Spleen (tissue), 11 donors: Measurements from ENCODE around the gene PAFAH1B1. TPM values are rescaled to one million over a fixed set of nuclear protein-coding genes. Genes with fewer than 3 reads are reported as not detected.

Source experiments
- DNase-seq: peaks from one replicate; pipeline ENCODE4 v3.0.0-alpha.2; 2020
- H3K27ac ChIP-seq, 8 donors: fragments of 200-600 bp; sonication (generic) in 7 of 8; 1 replicate in 4 of 8; 2 replicates in 4 of 8; pipeline versions ENCODE4 v1.5.0 to v1.8.0; 2016 to 2021; ENCODE audit warnings: inconsistent platforms in 4 of 8, mild to moderate bottlenecking in 4 of 8, moderate library complexity in 1 of 8
- H3K27me3 ChIP-seq, 7 donors: fragments of 200-600 bp; sonication (generic) in 6 of 7; replicated peaks in 1 of 7; 1 replicate in 4 of 7; 2 replicates in 3 of 7; pipeline versions ENCODE4 v1.5.0 to v1.8.0; 2016 to 2021; ENCODE audit warnings: inconsistent platforms in 3 of 7, mild to moderate bottlenecking in 1 of 7
- H3K36me3 ChIP-seq, 6 donors: fragments of 200-600 bp; sonication (generic) in 5 of 6; 1 replicate in 4 of 6; 2 replicates in 2 of 6; pipeline versions ENCODE4 v1.5.0 to v1.8.0; 2016 to 2021; ENCODE audit warnings: inconsistent platforms in 2 of 6
- H3K4me1 ChIP-seq, 6 donors: fragments of 200-600 bp; sonication (generic) in 5 of 6; 1 replicate in 3 of 6; 2 replicates in 3 of 6; pipeline versions ENCODE4 v1.5.0 to v1.8.0; 2016 to 2021; ENCODE audit warnings: inconsistent platforms in 3 of 6
- H3K4me3 ChIP-seq, 8 donors: fragments of 200-600 bp; sonication (generic) in 7 of 8; 1 replicate in 4 of 8; 2 replicates in 4 of 8; pipeline versions ENCODE4 v1.5.0 to v1.8.0; 2016 to 2021; ENCODE audit warnings: inconsistent platforms in 4 of 8, mild to moderate bottlenecking in 4 of 8, moderate library complexity in 2 of 8
- H3K9me3 ChIP-seq, 8 donors: fragments of 200-600 bp; sonication (generic) in 7 of 8; 1 replicate in 4 of 8; 2 replicates in 4 of 8; pipeline versions ENCODE4 v1.5.0 to v1.8.0; 2016 to 2021; ENCODE audit warnings: inconsistent platforms in 4 of 8
- POLR2A ChIP-seq, 3 donors: fragments of 450-650 bp; IDR thresholded peaks; one replicate each; pipeline ENCODE4 v1.5.1; 2017; ENCODE audit warnings: antibody characterized with exemption in 3 of 3, mild to moderate bottlenecking in 1 of 3
- POLR2AphosphoS5 ChIP-seq, 3 donors: sonication (generic); formaldehyde crosslinking; IDR thresholded peaks; one replicate each; pipeline ENCODE4 v1.5.1; 2017; ENCODE audit warnings: antibody characterized with exemption in 3 of 3
- WGBS, 5 donors: extraction: QIAGEN DNeasy Blood & Tissue Kit in 3 of 5; methylation state at CpG; one replicate each; pipeline versions ENCODE4 v1.1.5 to v1.1.7; 2013 to 2018; 5-methylcytosine and 5-hydroxymethylcytosine counted together
- intact Hi-C: fragments of 100-400 bp; cut with DNase I; formaldehyde crosslinking; loops from one replicate; pipeline ENCODE4 v1.15.0; 2023; ENCODE audit warnings: low total_unique reads
- polyA plus RNA-seq, 3 donors: library from polyadenylated mRNA; stranded (reverse); fragments of 200-250 nt; gene quantifications; one replicate each; pipeline ENCODE4 v1.2.1, GENCODE V29; 2013
- total RNA-seq, 7 donors: library from RNA; depleted of rRNA in 3 of 7; stranded (reverse); fragments of >200 nt in 3 of 7; fragmentation: NEBNext Ultra II Directional in 4 of 7; extraction: Animal tissue kit (Norgen Biotek cat#: 25700) in 4 of 7; gene quantifications; one replicate each; pipeline versions ENCODE4 v1.1.0 to v1.2.1, GENCODE V29; 2016 to 2021
- TF ChIP-seq, protein P1 (sequence below), 11 experiments: fragments of 200-600 bp in 7 of 11; fragments of 450-650 bp in 4 of 11; sonication (generic) in 4 of 11; IDR thresholded peaks in 8 of 11; conservative IDR thresholded peaks in 3 of 11; 1 replicate in 7 of 11; 2 replicates in 4 of 11; pipeline versions ENCODE4 v1.4.0 to v1.8.0; 2016 to 2021; ENCODE audit warnings: antibody characterized with exemption in 11 of 11, inconsistent platforms in 4 of 11, mild to moderate bottlenecking in 1 of 11
- donor health status: healthy with polysubstance abuse.
- donor health status: DM: no; HTN: no; CAD: no; lungs with moderate emphysema.
- donor health status: DM: no; HTN: no; CAD: no.
- donor health status: Bipolar disorder and iron deficiency.
- donor health status: healthy.
- donor health status: DM: no; HTN: no; CAD: no.
- donor health status: DM: yes; HTN: yes; CAD: no.

The PAFAH1B1 gene
- total and polyA plus RNA-seq, 10 donors, result 20.8 to 175 (median 104) TPM

DNA sequence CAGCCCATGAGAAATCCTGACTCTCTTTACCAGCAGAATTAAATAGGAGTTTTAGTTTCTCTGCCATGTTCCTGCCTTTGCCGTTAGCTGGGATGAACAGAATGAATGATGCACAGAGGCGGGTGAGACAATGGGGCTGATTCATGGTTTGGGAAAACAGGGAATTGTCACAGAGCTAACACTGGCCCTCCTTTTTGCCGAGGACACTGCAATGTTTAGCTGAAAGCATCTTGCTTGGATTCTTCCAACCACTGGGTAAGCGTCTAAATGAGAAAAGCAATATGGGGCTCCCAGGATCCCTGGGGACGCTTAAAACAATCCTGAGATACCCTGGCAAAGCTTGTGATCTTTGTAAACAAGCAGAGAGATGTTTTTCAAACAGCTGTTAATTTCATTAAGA lies 12.8 kb upstream of the PAFAH1B1 start:
- H3K27me3 ChIP-seq, result peaks cover 0 to 17% (median 0%) of the 10 kb centered on the region in 7 donors
- H3K4me3 ChIP-seq, result no peak overlapping the region
- WGBS, 5 donors, result 70 to 81% (median 78%) methylated on average over 5 of the region's 5 CpGs
- no peak for DNase-seq
- TF ChIP-seq POLR2AphosphoS5 (IDR thresholded peaks at IDR 0.05) (no peak), POLR2A (IDR thresholded peaks at IDR 0.05) (no peak)
- TF ChIP-seq, protein P1, sequence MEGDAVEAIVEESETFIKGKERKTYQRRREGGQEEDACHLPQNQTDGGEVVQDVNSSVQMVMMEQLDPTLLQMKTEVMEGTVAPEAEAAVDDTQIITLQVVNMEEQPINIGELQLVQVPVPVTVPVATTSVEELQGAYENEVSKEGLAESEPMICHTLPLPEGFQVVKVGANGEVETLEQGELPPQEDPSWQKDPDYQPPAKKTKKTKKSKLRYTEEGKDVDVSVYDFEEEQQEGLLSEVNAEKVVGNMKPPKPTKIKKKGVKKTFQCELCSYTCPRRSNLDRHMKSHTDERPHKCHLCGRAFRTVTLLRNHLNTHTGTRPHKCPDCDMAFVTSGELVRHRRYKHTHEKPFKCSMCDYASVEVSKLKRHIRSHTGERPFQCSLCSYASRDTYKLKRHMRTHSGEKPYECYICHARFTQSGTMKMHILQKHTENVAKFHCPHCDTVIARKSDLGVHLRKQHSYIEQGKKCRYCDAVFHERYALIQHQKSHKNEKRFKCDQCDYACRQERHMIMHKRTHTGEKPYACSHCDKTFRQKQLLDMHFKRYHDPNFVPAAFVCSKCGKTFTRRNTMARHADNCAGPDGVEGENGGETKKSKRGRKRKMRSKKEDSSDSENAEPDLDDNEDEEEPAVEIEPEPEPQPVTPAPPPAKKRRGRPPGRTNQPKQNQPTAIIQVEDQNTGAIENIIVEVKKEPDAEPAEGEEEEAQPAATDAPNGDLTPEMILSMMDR (IDR thresholded peaks at IDR 0.05 in 8 of 11, conservative IDR thresholded peaks at IDR 0.05 in 3 of 11), result no peak
- H3K4me1 ChIP-seq, result no peaks in the 10 kb centered on the region
- H3K36me3 ChIP-seq, result no peaks in the 10 kb centered on the region
- H3K9me3 ChIP-seq, result no peaks in the 10 kb centered on the region
- H3K27ac ChIP-seq, result no peak overlapping the region
- intact Hi-C loops, result no loop called here

DNA sequence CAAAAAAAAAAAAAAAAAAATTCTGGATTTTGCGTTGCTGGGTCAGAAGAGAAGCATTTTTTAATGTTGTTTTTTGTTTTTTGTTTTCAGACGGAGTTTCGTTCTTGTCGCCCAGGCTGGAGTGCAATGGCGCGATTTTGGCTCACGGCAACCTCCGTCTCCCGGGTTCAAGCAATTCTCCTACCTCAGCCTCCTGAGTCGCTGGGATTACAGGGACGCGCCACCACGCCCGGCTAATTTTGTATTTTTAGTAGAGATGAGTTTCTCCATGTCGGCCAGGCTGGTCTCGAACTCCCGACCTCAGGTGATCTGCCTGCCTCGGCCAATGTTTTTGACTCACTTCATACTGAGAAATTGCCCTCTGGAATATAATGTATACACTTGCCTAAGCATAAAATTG lies 11.0 kb upstream of the PAFAH1B1 start:
- Histone ChIP-seq H3K27me3 (peaks cover 0 to 12% (median 0%) of the 10 kb centered on the region in 7 donors), H3K27ac (no peak overlapping the region), H3K9me3 (no peaks in the 10 kb centered on the region), H3K4me1 (no peaks in the 10 kb centered on the region), H3K36me3 (no peaks in the 10 kb centered on the region), H3K4me3 (no peak overlapping the region)
- no peak for TF ChIP-seq POLR2A (IDR thresholded peaks at IDR 0.05)
- TF ChIP-seq POLR2AphosphoS5 (IDR thresholded peaks at IDR 0.05), result no peak
- TF ChIP-seq, protein P1 (IDR thresholded peaks at IDR 0.05 in 8 of 11, conservative IDR thresholded peaks at IDR 0.05 in 3 of 11), result no peak
- intact Hi-C loops, result no loop called here
- no peak for DNase-seq
- 95 to 97% (median 95%) methylated on average over 18 of the region's 18 CpGs for WGBS, 5 donors

GRCh38 chr17:2591040-2591640 lies 2.3 kb upstream of the PAFAH1B1 start:
- no peak overlapping the region for H3K27ac ChIP-seq
- 94 to 97% (median 96%) methylated on average over 15 to 16 of the region's 16 CpGs for WGBS, 5 donors
- DNase-seq, result no peak
- no peaks in the 10 kb centered on the region for H3K9me3 ChIP-seq
- TF ChIP-seq, protein P1 (IDR thresholded peaks at IDR 0.05 in 8 of 11, conservative IDR thresholded peaks at IDR 0.05 in 3 of 11), result no peak
- TF ChIP-seq POLR2AphosphoS5 (IDR thresholded peaks at IDR 0.05) (no peak), POLR2A (IDR thresholded peaks at IDR 0.05) (no peak)
- H3K27me3 ChIP-seq, result no peaks in the 10 kb centered on the region
- H3K36me3 ChIP-seq, result no peaks in the 10 kb centered on the region
- intact Hi-C loops, result loop anchor here (10.0 kb wide), 1 partner anchor 84 kb away; no protein-coding TSS in a partner anchor
- H3K4me3 ChIP-seq, result no peak overlapping the region
- H3K4me1 ChIP-seq, result peaks cover 12 to 29% (median 24%) of the 10 kb centered on the region in 6 donors

GRCh38 chr17:2593821-2594721 lies 617 bp downstream of the PAFAH1B1 start:
- no peaks in the 10 kb centered on the region for H3K9me3 ChIP-seq
- H3K4me3 ChIP-seq, result peak overlapping the region; percentile 52 to 99 (median 90)
- DNase-seq, result peak; percentile 95
- H3K27ac ChIP-seq, result peak overlapping the region; percentile 98 to 100 (median 99)
- H3K4me1 ChIP-seq, result peaks cover 35 to 59% (median 54%) of the 10 kb centered on the region in 6 donors
- H3K27me3 ChIP-seq, result no peaks in the 10 kb centered on the region
- 0 to 1% (median 1%) methylated on average over 46 to 69 of the region's 80 CpGs for WGBS, 5 donors
- TF ChIP-seq POLR2AphosphoS5 (IDR thresholded peaks at IDR 0.05), result peak; percentile 1 to 74 (median 64)
- TF ChIP-seq, protein P1 (IDR thresholded peaks at IDR 0.05 in 8 of 11, conservative IDR thresholded peaks at IDR 0.05 in 3 of 11), result no peak
- TF ChIP-seq POLR2A (IDR thresholded peaks at IDR 0.05), result no peak
- no peaks in the 10 kb centered on the region for H3K36me3 ChIP-seq
- intact Hi-C loops, result loop anchor here (10.0 kb wide), 1 partner anchor 81 kb away; no protein-coding TSS in a partner anchor
